Prostate gland (tissue), 2 donors: ENCODE results near the gene GMPR. TPM values are rescaled to one million over a fixed set of nuclear protein-coding genes. Genes with fewer than 3 reads are reported as not detected.

Experiments used
- DNase-seq: peaks from one replicate; pipeline ENCODE4 v3.0.0-alpha.2; 2019; ENCODE audit warnings: low spot score
- H3K27ac ChIP-seq, 2 donors: fragments of 200-600 bp; sonication (generic); 2 replicates each; pipeline ENCODE4 v1.5.1; 2017 to 2019
- H3K27me3 ChIP-seq: fragments of 200-600 bp; sonication (generic); replicated peaks from 2 replicates; pipeline ENCODE4 v1.5.1; 2019; ENCODE audit not compliant: insufficient read depth
- H3K36me3 ChIP-seq, 2 donors: fragments of 200-600 bp; sonication (generic); 1 replicate in 1 of 2; 2 replicates in 1 of 2; pipeline versions ENCODE4 v1.5.1 to v1.8.1; 2017 to 2019
- H3K4me1 ChIP-seq: fragments of 200-600 bp; sonication (generic); replicated peaks from 2 replicates; pipeline ENCODE4 v1.5.1; 2019
- H3K4me3 ChIP-seq, 2 donors: fragments of 200-600 bp; sonication (generic); 2 replicates each; pipeline ENCODE4 v1.5.1; 2017 to 2019
- H3K9me3 ChIP-seq: fragments of 200-600 bp; sonication (generic); 2 replicates; pipeline ENCODE4 v1.5.1; 2017
- CTCF ChIP-seq, 4 experiments: fragments of 200-600 bp in 2 of 4; fragments of 450-650 bp in 2 of 4; sonication (generic) in 2 of 4; IDR thresholded peaks; 1 replicate in 3 of 4; 2 replicates in 1 of 4; pipeline ENCODE4 v1.5.1; 2016 to 2019; ENCODE audit warnings: antibody characterized with exemption in 4 of 4, mild to moderate bottlenecking in 2 of 4, moderate library complexity in 2 of 4
- POLR2A ChIP-seq: fragments of 450-650 bp; IDR thresholded peaks from one replicate; pipeline ENCODE4 v1.6.1; 2016; ENCODE audit warnings: antibody characterized with exemption, mild to moderate bottlenecking
- POLR2AphosphoS5 ChIP-seq: sonication (generic); formaldehyde crosslinking; IDR thresholded peaks from one replicate; pipeline ENCODE4 v1.6.1; 2017; ENCODE audit warnings: antibody characterized with exemption
- WGBS: methylation state at CpG from one replicate; pipeline ENCODE4 v1.1.5; 2018; 5-methylcytosine and 5-hydroxymethylcytosine counted together
- intact Hi-C: fragments of 100-400 bp; cut with DNase I; formaldehyde crosslinking; loops from one replicate; pipeline ENCODE4 v1.14.2; 2022
- total RNA-seq, 2 donors: library from RNA; depleted of rRNA; stranded (reverse); fragments of >200 nt; gene quantifications; one replicate each; pipeline ENCODE4 v1.1.0, GENCODE V29; 2016

The GMPR gene
- total RNA-seq, 2 donors from 2014 or later, result 228 to 266 TPM

- H3K27ac ChIP-seq, result no peak overlapping the region
- intact Hi-C loops, result loop anchor here (5.0 kb wide), 2 partner anchors 82 to 517 kb away; partner anchors contain the start of gene MYLIP
Measured at GRCh38 chr6:16209539-16209938, 28.8 kb upstream of the GMPR start.

GRCh38 chr6:16212276-16212675 lies 26.1 kb upstream of the GMPR start:
- Histone ChIP-seq H3K4me3 (no peak overlapping the region), H3K27me3 (no peaks in the 10 kb centered on the region), H3K4me1 (no peaks in the 10 kb centered on the region), H3K36me3 (no peaks in the 10 kb centered on the region), H3K27ac (no peak overlapping the region), H3K9me3 (no peaks in the 10 kb centered on the region)
- 91% methylated on average over 4 of the region's 4 CpGs for WGBS
- intact Hi-C loops, result no loop called here
- DNase-seq, result no peak
- TF ChIP-seq POLR2AphosphoS5, result no peak
- no peak for TF ChIP-seq CTCF (IDR thresholded peaks at IDR 0.05)
- no peak for TF ChIP-seq POLR2A

More at GRCh38 chr6:16209539-16209938, 28.8 kb upstream of the GMPR start:
- no peak overlapping the region for H3K4me3 ChIP-seq
- TF ChIP-seq CTCF (IDR thresholded peaks at IDR 0.05), result no peak
- no peak for TF ChIP-seq POLR2AphosphoS5
- no peak for TF ChIP-seq POLR2A
- WGBS, result 32% methylated on average over 4 of the region's 4 CpGs
- H3K27me3 ChIP-seq, result no peaks in the 10 kb centered on the region
- H3K9me3 ChIP-seq, result no peaks in the 10 kb centered on the region
- no peaks in the 10 kb centered on the region for H3K36me3 ChIP-seq
- H3K4me1 ChIP-seq, result no peaks in the 10 kb centered on the region
- no peak for DNase-seq

- intact Hi-C loops, result no loop called here
- Histone ChIP-seq H3K4me3 (no peak overlapping the region), H3K36me3 (no peaks in the 10 kb centered on the region), H3K4me1 (no peaks in the 10 kb centered on the region), H3K27me3 (no peaks in the 10 kb centered on the region), H3K27ac (no peak overlapping the region), H3K9me3 (no peaks in the 10 kb centered on the region)
- no peak for DNase-seq
- TF ChIP-seq POLR2A, result no peak
- WGBS, result 42% methylated on average over 27 of the region's 43 CpGs
Measured at GRCh38 chr6:16216501-16217155, 21.8 kb upstream of the GMPR start.

GRCh38 chr6:16217156-16217721 lies 21.1 kb upstream of the GMPR start:
- no peak overlapping the region for H3K27ac ChIP-seq
- intact Hi-C loops, result no loop called here
- no peak for DNase-seq

GRCh38 chr6:16222826-16223225 lies 15.6 kb upstream of the GMPR start:
- Histone ChIP-seq H3K27ac (no peak overlapping the region), H3K4me1 (no peaks in the 10 kb centered on the region), H3K27me3 (no peaks in the 10 kb centered on the region), H3K4me3 (no peak overlapping the region), H3K9me3 (no peaks in the 10 kb centered on the region), H3K36me3 (no peaks in the 10 kb centered on the region)
- intact Hi-C loops, result no loop called here
- TF ChIP-seq POLR2A (no peak), CTCF (IDR thresholded peaks at IDR 0.05) (no peak), POLR2AphosphoS5 (no peak)
- DNase-seq, result no peak
- WGBS, result 98% methylated on average over 3 of the region's 3 CpGs

More at GRCh38 chr6:16217156-16217721, 21.1 kb upstream of the GMPR start:
- Histone ChIP-seq H3K4me1 (no peaks in the 10 kb centered on the region), H3K36me3 (no peaks in the 10 kb centered on the region), H3K4me3 (no peak overlapping the region), H3K9me3 (no peaks in the 10 kb centered on the region), H3K27me3 (no peaks in the 10 kb centered on the region)
- WGBS, result 97% methylated on average over 15 of the region's 17 CpGs
- TF ChIP-seq CTCF (IDR thresholded peaks at IDR 0.05) (no peak), POLR2AphosphoS5 (no peak), POLR2A (no peak)
